GM10248 (cell line): Measurements from ENCODE around the gene PIWIL1.

Source experiments
- CTCF ChIA-PET: fragments of 300-600 bp; sonication (Branson Sonifier 250); formaldehyde crosslinking; extraction: SDS; loops from one replicate; lab custom pipeline; 2021; ENCODE audit warnings: antibody characterized with exemption; lab: Yijun Ruan, JAX
- POLR2A ChIA-PET: fragments of 350-650 bp; sonication (Branson Sonifier 250); formaldehyde crosslinking; extraction: SDS; loops from one replicate; lab custom pipeline; 2020; ENCODE audit warnings: antibody characterized with exemption; lab: Yijun Ruan, JAX
- DNase-seq: peaks from one replicate; pipeline ENCODE4 v3.0.0; 2012; ENCODE audit errors: extremely low spot score
- CTCF ChIP-seq: IDR thresholded peaks from 2 replicates; pipeline ENCODE4 v1.5.1; 2012; ENCODE audit warnings: mild to moderate bottlenecking, low read depth; ENCODE audit errors: extremely low read depth, missing control alignments, control extremely low read depth

The PIWIL1 gene

GRCh38 chr12:130342442-130342841 lies 4.8 kb downstream of the PIWIL1 start:
- POLR2A ChIA-PET: no interaction called here
- DNase-seq: no peak
- CTCF ChIA-PET: no interaction called here

GRCh38 chr12:130342842-130343241 lies 5.2 kb downstream of the PIWIL1 start:
- POLR2A ChIA-PET: no interaction called here
- DNase-seq: no peak
- CTCF ChIA-PET: no interaction called here
- TF ChIP-seq CTCF: no peak

More at GRCh38 chr12:130342442-130342841, 4.8 kb downstream of the PIWIL1 start:
- TF ChIP-seq CTCF: no peak

DNA sequence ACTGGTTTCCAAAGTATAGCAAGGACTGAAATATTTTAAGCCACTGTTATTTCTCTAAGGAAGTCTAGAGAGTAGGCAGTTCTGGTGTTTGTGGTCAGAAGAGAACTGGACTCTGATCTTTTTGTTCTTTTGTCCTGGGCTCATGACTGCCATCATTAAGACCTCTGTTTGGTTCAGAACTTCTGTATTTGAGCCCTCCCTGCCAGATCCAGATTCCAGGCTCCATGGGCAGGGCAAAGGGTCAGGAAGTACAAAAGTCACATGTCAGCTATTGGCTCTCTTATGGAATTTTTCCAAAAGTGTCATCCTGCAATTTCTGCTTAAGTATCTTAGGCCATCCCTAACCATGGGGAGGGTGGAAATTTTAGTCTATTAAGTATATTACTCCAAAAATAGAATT lies 6.8 kb downstream of the PIWIL1 start:
- TF ChIP-seq CTCF: no peak
- CTCF ChIA-PET: no interaction called here
- no peak for DNase-seq
- POLR2A ChIA-PET: no interaction called here

GRCh38 chr12:130345292-130345691 lies 7.6 kb downstream of the PIWIL1 start:
- CTCF ChIA-PET: no interaction called here
- no peak for DNase-seq
- POLR2A ChIA-PET: no interaction called here
- no peak for TF ChIP-seq CTCF

DNA sequence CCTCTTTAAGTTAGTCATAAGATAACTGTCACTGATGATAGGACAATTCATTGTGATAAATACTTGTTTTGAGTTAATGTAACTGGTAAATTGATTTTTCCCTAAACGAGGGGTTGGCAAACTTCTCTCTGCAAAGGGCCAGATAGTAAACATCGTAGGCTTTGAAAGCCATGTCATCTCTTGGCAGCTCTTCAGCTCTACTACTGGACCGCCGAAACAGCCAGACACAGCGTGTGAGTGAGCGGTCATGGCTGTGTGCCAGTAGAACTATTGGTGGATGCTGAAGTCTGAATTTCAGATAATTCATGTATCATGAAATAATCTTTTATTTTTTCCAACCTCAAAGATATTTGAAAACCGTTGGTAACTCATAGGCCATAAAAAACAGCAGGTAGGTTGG lies 9.9 kb downstream of the PIWIL1 start:
- CTCF ChIA-PET: no interaction called here
- DNase-seq: no peak
- TF ChIP-seq CTCF: no peak
- POLR2A ChIA-PET: no interaction called here

DNA sequence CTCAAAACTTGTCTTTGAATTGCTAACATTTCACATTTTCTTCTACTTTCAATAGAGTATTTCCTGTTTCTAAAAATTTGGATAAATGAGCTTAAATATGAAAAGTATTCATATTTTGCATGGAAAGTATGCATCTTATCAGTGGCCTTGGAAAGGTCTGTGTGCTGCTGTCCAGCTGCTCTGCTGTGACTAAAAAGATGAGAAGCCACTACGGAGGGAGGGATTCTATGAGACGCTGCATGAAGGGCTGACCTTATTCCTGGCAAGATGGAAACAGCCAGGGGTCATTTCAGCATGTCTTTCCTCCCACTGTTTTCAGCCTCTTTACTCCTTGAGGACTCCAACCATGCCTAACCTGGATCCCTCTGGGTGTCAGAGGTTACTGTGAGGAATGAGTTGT lies 13.0 kb downstream of the PIWIL1 start:
- ChIA-PET POLR2A (no interaction called here), CTCF (interaction anchor here (2.2 kb wide), 1 partner anchor 397 kb away, joined by 5 read pairs; no protein-coding TSS in a partner anchor)
- TF ChIP-seq CTCF: no peak
- no peak for DNase-seq

GRCh38 chr12:130351326-130351725 lies 13.6 kb downstream of the PIWIL1 start:
- no peak for TF ChIP-seq CTCF
- ChIA-PET POLR2A (no interaction called here), CTCF (no interaction called here)
- DNase-seq: no peak
